Measurements from ENCODE around the gene PHACTR1.

The PHACTR1 gene

DNA sequence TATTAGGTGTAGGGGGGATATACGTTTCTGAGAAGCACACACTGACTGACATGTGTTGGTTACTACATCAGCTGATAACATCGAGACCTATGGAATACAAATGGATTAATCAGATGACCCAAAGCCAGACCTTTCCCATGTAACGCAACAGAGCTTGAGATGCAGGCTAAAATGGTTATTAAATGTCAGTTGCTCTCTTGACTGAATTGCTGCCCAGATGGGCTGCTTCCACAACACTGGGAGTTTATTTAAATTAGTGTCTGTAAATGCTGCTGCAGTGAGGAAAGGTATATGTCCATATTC, 298.8 kb downstream of the PHACTR1 start:
- in situ Hi-C loops (cut with HindIII; ENCODE audit: low sequenced_read_pairs) = no loop called here
- H3K4me3 ChIP-seq (ENCODE audit: low read depth, low read length) = no peak overlapping the region
- TF ChIP-seq CTCF (IDR thresholded peaks at IDR 0.05; ENCODE audit: low read depth, low read length) = no peak
- no peak for DNase-seq (ENCODE audit: low read depth, low spot score)

- no peak overlapping the region for H3K4me3 ChIP-seq (ENCODE audit: low read depth, low read length)
- no peak for TF ChIP-seq CTCF (IDR thresholded peaks at IDR 0.05; ENCODE audit: low read depth, low read length)
- no peak for DNase-seq (ENCODE audit: low read depth, low spot score)
- in situ Hi-C loops (cut with HindIII; ENCODE audit: low sequenced_read_pairs) = no loop called here
Measured at GRCh38 chr6:13024616-13025015, 308.0 kb downstream of the PHACTR1 start.

- H3K4me3 ChIP-seq (ENCODE audit: low read depth, low read length) = no peak overlapping the region
- in situ Hi-C loops (cut with HindIII; ENCODE audit: low sequenced_read_pairs) = no loop called here
- no peak for DNase-seq (ENCODE audit: low read depth, low spot score)
- no peak for TF ChIP-seq CTCF (IDR thresholded peaks at IDR 0.05; ENCODE audit: low read depth, low read length)
Measured at GRCh38 chr6:13025893-13026499, 309.4 kb downstream of the PHACTR1 start.

- DNase-seq (ENCODE audit: low read depth, low spot score) = no peak
- TF ChIP-seq CTCF (IDR thresholded peaks at IDR 0.05; ENCODE audit: low read depth, low read length) = no peak
- in situ Hi-C loops (cut with HindIII; ENCODE audit: low sequenced_read_pairs) = no loop called here
- no peak overlapping the region for H3K4me3 ChIP-seq (ENCODE audit: low read depth, low read length)
Measured at GRCh38 chr6:13026557-13026956, 310.0 kb downstream of the PHACTR1 start.

- in situ Hi-C loops (cut with HindIII; ENCODE audit: low sequenced_read_pairs) = no loop called here
- no peak overlapping the region for H3K4me3 ChIP-seq (ENCODE audit: low read depth, low read length)
- no peak for TF ChIP-seq CTCF (IDR thresholded peaks at IDR 0.05; ENCODE audit: low read depth, low read length)
- DNase-seq (ENCODE audit: low read depth, low spot score) = no peak
Measured at GRCh38 chr6:13027207-13027606, 310.6 kb downstream of the PHACTR1 start.

GRCh38 chr6:13030396-13030795, 313.8 kb downstream of the PHACTR1 start:
- no peak for TF ChIP-seq CTCF (IDR thresholded peaks at IDR 0.05; ENCODE audit: low read depth, low read length)
- in situ Hi-C loops (cut with HindIII; ENCODE audit: low sequenced_read_pairs) = no loop called here
- no peak for DNase-seq (ENCODE audit: low read depth, low spot score)
- no peak overlapping the region for H3K4me3 ChIP-seq (ENCODE audit: low read depth, low read length)

DNA sequence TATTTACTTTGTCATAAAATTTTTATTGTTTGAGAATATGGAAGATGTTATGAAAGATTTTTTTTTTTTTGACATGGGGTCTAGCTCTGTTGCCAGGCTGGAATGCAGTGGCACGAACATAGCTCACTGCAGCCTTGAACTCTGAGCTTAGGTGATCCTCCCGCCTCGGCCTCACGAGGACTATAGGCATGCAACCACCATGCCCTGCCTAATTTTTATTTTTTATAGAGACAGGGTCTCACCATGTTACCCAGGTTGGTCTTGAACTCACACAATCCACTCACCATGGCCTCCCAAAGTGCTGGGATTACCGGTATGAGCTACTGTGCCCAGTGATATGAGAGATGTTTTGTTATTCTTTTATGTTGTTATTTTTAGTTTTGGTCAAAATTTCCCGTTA, 316.0 kb downstream of the PHACTR1 start:
- in situ Hi-C loops (cut with HindIII; ENCODE audit: low sequenced_read_pairs) = no loop called here
- no peak for DNase-seq (ENCODE audit: low read depth, low spot score)
- TF ChIP-seq CTCF (IDR thresholded peaks at IDR 0.05; ENCODE audit: low read depth, low read length) = no peak
- H3K4me3 ChIP-seq (ENCODE audit: low read depth, low read length) = no peak overlapping the region
